A673 (cell line): ENCODE data around the gene TSPOAP1.

Experiments used
- CTCF ChIP-seq: fragments of 300-800, 200-600 bp; sonication (generic); conservative IDR thresholded peaks from 2 replicates; pipeline ENCODE4 v1.5.1; 2017; ENCODE audit warnings: low read depth, mild to moderate bottlenecking, antibody characterized with exemption, low read length, moderate library complexity, mixed read lengths
- EZH2 ChIP-seq: fragments of 200-600 bp; sonication (generic); IDR thresholded peaks from 2 replicates; pipeline ENCODE4 v1.6.1; 2017; ENCODE audit warnings: borderline replicate concordance, low read depth, mild to moderate bottlenecking, mixed read lengths, antibody characterized with exemption, low read length; ENCODE audit not compliant: poor library complexity, severe bottlenecking

- TF ChIP-seq CTCF: no peak
- TF ChIP-seq EZH2: no peak
Observed at GRCh38 chr17:58333736-58334207, 5.2 kb upstream of the TSPOAP1 start.
